Measurements from ENCODE around the gene LHX2.

The LHX2 gene

DNA sequence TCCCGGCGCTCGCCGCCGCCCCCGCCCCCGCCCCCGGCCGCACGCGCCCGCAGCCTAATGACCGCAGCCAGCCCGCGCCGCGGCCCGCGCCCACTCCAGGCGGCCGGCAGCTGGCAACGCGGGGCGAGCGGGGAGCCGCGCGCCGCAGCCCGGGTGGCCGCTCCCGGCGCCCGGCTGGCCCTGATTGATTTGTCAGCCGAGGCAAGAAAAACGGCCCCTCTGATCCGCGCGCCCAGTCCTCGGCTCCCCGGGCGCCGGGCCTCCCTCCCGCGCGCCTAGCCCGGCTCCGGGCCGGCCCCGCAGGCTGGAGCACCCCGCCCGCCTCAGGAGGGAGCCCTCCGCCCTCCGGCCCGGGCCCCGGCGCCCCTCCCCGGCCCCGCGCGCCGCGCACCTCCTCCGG is 11.9 kb upstream of the LHX2 start:
- DNase-seq (ENCODE audit: low spot score), result no peak

DNA sequence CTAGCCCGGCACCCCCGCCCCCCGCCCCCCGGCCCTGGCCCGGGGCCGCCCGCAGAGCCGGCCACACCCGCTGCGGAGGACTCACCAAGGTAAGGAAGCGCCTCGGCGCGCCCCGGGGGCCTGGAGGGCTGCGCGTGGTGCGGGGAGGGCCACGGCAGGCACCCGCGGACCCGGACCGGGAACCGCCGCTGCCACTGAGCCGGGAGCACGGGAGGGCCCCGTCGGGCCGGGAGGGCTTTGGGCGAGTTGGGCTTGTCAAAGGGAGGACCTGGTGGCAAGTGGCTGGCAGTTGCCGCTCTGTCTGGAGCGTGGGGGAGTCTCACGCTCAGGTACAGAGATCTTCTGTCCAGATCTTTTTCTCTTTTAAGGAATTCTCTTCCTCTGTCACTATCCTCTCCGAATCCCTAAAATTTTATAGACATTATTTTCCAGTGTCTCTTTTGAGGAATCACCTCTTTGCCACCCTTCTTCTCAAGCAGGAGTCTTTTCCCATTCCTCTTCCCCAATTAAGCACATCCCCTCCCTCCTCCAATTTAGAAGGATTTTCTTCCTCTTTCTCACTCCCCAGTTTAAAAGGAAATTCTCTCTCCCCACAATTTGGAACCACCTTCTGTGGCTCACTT is 11.3 kb upstream of the LHX2 start:
- no peak for DNase-seq (ENCODE audit: low spot score)

GRCh38 chr9:124000784-124001457 is 10.6 kb upstream of the LHX2 start:
- no peak for DNase-seq (ENCODE audit: low spot score)

GRCh38 chr9:124001458-124001799 is 10.1 kb upstream of the LHX2 start:
- DNase-seq (ENCODE audit: low spot score), result no peak

DNA sequence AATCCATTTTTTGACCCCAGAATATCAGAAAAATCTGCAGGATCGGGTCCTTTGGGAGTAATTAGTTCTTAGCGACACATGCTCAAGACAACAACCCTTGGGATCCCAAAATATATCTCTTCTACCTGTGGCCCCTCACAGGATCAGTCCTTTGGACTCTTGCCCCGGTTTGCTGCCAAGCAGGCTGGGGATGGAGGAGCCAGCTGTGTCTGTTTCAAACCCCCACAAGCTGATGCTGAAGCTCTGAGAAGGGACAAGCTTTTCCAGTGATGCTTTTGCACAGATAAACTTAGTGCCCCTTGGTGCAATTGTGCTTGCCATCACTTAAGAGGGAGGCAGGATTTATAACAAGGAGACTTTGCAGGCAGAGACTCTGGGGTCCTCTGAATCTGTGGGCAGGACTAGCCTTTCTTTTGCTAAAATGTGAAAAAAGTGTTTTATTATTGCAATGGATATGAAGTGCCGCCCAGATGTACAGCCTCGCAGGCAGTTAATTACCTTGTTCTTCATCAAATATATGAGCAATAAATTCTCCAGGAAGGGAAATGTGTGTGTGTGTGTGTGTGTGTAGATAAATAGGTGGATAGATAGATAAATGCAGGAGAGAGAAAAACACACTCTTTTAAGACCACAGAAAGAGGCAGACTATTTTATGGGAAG is 9.6 kb upstream of the LHX2 start:
- no peak for DNase-seq (ENCODE audit: low spot score)

DNA sequence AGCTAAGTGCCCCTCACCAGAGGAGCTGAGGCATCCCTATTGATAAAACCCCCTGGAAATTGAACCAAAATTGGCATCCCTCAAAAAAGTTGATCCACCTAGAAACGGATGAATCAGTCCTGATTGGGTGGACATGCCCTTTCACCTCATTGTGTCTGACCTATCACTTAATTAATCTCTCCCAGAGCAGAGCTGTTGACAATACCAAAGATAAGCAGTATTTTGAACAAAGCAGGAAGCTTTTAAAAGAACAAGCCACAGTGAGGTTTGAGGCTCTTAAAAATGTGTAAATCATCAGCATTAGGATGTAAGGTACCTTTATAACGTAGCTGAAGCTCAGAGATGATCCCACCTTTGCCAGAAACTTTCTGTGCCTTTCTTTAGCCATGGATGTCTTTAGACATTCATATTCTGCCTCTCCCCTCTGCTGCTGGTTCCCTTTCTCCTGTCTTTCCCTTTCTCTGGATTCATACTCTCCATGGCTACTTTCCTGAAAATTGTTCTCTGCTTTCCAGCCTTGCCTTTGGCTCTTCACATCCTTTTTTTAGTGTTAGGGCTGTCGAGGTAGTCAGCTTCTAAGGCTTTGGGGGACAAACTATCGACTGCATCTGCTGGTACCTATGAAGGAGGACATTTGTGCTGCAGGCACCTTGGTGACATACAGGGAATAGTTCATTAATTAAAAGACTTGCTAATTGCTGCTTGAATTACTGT is 7.8 kb upstream of the LHX2 start:
- DNase-seq (ENCODE audit: low spot score), result no peak

GRCh38 chr9:124004593-124004992 is 7.0 kb upstream of the LHX2 start:
- no peak for DNase-seq (ENCODE audit: low spot score)

DNA sequence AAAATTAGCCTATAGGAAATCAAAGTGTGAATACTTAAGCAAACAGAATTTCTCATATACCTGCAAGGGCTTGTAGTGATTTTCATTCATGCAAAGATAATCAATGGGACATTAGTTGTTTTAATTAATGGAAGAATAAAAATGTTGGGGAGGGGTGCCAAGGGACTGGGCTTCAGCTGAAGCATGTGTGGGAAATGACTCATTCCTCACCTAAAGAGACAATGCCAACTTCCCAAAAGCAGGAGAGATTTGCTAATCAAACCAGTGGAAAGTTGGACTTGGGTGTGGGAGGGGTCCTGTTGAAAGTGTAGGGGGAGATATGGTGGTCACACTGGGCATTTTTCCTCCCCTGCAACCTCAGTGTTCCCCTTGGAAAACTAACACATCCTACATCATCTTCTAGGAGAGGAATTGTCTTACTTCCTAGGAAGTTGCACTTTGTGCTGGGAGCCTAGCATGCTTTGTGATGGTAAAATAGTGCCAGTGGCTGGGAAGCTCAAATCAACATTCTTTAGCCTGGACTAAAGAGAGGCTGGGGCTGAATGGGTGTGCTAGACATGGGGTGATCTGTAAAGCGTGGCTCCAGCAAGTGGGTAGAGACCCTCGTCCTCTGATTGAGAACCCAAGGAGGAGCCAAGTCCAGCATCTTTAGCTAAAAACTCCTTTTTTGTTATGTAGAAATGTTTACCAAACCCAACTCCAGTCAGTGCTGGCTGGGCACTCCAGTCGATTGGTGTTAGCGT is 6.4 kb upstream of the LHX2 start:
- no peak for DNase-seq (ENCODE audit: low spot score)

DNA sequence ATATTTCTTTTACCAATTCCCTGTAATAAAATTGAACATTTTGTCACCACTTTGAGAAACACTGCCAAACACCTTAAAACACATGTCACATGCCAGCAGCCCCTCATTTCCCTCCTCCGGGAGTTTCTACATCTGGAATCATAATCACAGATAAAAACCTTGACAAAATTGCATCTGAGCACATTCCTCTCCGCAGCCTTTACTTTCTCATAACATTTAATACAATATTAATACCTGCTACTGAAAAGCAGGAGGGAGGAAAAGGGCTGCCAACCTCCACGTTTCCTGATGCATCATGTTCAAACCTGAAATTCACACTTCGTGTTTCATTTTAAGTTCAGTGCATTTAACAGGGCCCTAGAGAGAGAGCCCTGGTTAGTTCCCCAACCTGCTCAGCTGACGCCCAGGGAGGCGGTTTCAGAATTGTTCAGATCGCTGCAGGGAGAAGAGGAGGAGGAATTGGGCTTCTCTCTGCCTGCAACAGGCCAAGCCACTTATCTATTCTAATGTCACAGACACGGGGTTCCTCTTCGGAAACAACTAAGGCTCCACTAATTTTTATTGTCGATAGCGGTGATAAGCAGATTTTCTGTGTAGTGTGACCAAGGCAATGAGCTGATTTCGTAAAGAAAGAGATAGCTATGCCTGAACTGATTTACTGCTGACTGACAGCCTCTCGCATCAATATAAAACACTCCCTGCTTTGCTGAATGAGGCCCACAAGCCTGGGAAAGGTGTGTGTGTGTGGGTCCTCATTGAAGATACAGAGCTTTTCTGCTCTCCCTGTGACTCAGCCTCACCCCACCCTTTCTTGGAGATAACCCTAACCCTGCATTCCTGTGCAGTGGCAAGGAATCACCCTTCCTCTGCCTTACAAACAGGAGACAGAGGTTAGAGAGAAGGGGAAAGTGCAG is 4.9 kb upstream of the LHX2 start:
- DNase-seq (ENCODE audit: low spot score), result no peak

- no peak for DNase-seq (ENCODE audit: low spot score)
Observed at GRCh38 chr9:124007565-124008302, 3.8 kb upstream of the LHX2 start.

DNA sequence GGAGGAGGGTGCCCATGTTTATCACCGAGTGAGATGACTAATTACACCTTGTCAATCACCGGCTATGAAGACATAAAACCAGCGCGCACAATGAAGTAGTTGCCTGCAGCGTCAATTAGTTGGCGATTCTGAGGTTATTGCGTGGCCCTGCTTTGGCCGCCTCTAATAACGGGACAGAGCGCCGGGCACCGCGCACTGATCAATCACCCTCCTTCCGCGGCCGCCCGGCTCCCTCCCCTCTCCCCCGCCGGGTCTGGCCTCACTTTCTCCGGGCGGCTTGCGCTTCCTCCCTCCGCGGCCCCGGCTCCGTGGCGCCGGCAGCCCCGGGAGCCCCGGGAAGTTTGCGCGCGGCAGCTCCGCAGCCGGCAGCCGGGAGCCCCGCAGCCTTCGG is 3.3 kb upstream of the LHX2 start:
- DNase-seq (ENCODE audit: low spot score), result no peak

GRCh38 chr9:124008694-124009530 is 2.7 kb upstream of the LHX2 start:
- no peak for DNase-seq (ENCODE audit: low spot score)

DNA sequence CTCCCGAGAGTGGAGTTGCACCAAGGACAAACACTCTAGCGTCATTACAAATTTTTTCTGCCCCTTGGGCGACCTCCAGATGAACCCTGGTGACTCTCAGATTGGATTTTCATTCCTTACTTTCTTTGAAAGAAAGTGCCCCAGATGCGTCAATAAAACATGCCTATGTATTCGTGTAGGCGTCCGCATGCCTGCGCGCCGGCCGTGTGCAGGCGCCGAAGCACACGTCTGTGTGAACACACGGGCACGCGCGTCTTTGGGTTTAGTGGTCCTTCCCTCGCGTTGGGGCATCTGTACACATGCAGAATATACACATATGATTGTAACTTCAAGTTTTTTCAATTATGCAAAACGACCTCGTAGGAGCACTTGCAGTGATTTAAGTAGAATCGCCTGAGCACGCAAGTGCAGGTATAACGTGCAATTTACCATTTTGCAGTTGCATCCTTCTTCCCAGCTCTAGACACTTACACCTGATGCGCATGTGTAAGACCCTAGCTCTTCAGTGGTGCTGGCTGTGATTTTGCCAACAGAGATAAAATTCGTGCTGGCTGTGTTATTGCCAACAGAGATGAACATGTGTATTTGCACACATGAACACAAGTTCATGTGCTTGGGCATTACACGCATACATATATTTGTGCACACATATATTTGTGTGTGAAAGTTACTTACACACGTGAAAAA is 1.9 kb upstream of the LHX2 start:
- no peak for DNase-seq (ENCODE audit: low spot score)

DNA sequence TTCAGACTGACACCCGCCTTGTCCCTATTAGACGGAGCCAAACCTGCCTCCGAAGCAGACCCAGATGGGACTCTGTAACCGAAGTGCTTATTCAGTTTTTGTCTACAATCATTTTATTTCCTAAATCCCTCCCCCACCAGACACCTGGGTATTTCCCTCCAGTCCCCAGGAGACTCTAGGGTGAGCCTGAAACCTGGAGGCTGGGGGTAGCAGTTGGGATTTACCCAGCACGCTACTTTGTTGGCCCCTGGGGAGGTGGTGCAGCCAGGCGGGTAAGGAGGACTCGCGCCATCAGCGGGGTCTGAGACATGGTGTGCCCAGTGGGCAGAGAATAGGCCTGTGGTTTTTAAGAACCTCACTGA is 1.3 kb upstream of the LHX2 start:
- DNase-seq (ENCODE audit: low spot score), result no peak

DNA sequence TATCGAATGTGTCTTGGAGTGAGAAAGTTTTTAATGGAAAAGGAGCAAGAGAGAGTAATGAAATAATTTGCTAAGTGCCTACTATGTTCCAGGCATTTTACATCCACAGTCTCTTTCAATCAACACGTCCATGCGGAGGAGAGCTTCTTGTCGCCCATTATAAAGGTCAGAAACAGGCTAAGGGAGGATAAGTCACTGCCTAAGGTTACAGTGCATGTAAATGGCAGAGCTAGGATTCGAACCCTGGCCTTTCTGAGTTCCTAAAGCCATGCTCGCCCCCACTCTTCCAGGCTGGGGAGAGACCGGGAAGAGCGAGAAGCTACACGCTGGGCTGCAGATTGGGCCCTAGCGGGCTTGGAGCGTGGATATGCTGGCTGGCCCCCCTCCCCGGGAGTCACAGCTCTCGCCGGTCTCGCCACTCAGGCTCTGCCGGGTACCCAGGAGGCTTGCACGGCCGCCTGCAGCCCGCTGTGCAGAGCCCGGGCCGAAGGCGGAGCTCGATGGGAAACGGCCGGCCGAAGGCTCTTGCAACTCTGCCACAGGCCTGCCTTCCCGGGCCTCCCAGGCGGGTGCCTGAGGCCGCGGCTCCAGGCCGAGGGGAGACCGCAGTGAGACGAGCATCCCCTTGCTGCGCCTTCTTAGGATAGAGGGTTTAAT is 775 bp upstream of the LHX2 start:
- peak; percentile 30 for DNase-seq (ENCODE audit: low spot score)

DNA sequence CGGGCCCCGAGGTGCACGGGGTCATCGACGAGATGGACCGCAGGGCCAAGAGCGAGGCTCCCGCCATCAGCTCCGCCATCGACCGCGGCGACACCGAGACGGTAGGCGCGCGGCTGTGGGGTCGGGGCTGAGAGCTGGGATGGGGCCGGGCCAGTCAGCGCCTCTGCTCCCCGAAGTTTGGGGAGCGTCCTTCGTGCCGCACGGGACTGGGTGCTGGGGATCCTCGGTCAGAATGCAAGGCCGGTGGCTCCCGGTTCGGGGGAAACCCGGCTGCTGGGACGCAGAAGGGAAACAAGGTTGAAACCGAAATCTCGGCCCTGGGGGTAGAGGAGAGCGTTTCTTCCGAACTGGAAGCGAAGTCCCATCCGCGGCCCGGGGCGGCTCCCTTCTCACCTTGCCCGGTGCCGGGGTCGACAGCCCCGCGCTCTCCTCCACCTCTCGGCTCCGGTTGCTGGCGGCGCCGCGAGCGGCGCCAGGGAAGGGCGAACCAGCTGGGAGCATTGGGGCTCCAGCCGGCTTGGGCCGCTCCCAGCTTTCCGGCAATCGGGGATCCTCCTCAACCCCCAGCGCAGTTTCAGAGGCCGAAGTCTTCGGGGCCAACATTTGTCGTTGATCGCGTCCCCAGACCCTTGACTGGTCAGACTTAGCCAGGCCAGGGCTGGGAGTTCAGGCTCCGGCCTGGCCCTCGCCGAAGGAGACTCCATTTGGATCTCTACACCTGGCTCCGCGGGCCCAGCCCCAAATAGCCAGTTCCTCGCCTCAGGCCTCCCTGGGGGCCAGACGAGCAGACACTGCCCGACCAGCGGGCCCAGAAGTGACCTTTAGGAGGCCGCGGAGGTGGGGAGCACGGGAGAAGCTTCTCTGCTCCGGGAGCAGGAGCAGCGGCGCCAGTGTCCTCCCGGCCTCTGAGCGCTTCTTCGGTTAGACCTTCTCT is 1.1 kb downstream of the LHX2 start:
- no peak for DNase-seq (ENCODE audit: low spot score)
